ENCODE data around the gene FNDC3B. TPM values are rescaled to one million over a fixed set of nuclear protein-coding genes. Genes with fewer than 3 reads are reported as not detected.

FNDC3B gene
- total and polyA plus RNA-seq, 5 donors from 2014 or later = 6.8 to 31.8 (median 11.7) TPM

GRCh38 chr3:172383306-172383796 lies 344.0 kb downstream of the FNDC3B start:
- no peak overlapping the region for H3K4me3 ChIP-seq (ENCODE audit: low read depth, low read length)
- H3K27ac ChIP-seq (ENCODE audit: insufficient read depth, low read length, poor library complexity, severe bottlenecking) = no peak overlapping the region
- peaks cover 29% of the 10 kb centered on the region for H3K36me3 ChIP-seq (ENCODE audit: control insufficient read depth, insufficient read depth, low read length)
- H3K4me3 Mint-ChIP-seq = no peak overlapping the region
- no peaks in the 10 kb centered on the region for H3K4me1 Mint-ChIP-seq
- H3K27me3 ChIP-seq (ENCODE audit: control insufficient read depth, insufficient read depth, low read length) = no peaks in the 10 kb centered on the region
- ATAC-seq (ENCODE audit: low read depth in 2 of 2) (no peak), DNase-seq (no peak)
- H3K27me3 Mint-ChIP-seq = no peaks in the 10 kb centered on the region
- H3K36me3 Mint-ChIP-seq = peaks cover 59% of the 10 kb centered on the region
- H3K9me3 Mint-ChIP-seq = peaks cover 0 to 10% (median 3%) of the 10 kb centered on the region in 7 donors
- no peak overlapping the region for H3K27ac Mint-ChIP-seq
- H3K4me1 ChIP-seq (ENCODE audit: control insufficient read depth, insufficient read depth, low read length, poor library complexity, severe bottlenecking) = no peaks in the 10 kb centered on the region
- peaks cover 0 to 6% of the 10 kb centered on the region in 2 experiments for H3K9me3 ChIP-seq (ENCODE audit: control insufficient read depth in 2 of 2, low read length in 2 of 2)

GRCh38 chr3:172384836-172385235 lies 345.5 kb downstream of the FNDC3B start:
- Histone ChIP-seq H3K27me3 (ENCODE audit: control insufficient read depth, insufficient read depth, low read length) (no peaks in the 10 kb centered on the region), H3K4me3 (ENCODE audit: low read depth, low read length) (no peak overlapping the region), H3K4me1 (ENCODE audit: control insufficient read depth, insufficient read depth, low read length, poor library complexity, severe bottlenecking) (no peaks in the 10 kb centered on the region), H3K36me3 (ENCODE audit: control insufficient read depth, insufficient read depth, low read length) (peaks cover 14% of the 10 kb centered on the region), H3K27ac (ENCODE audit: insufficient read depth, low read length, poor library complexity, severe bottlenecking) (no peak overlapping the region), H3K9me3 (ENCODE audit: control insufficient read depth in 2 of 2, low read length in 2 of 2) (no peaks in the 10 kb centered on the region)
- Mint-ChIP-seq H3K9me3 (peaks cover 0 to 7% (median 3%) of the 10 kb centered on the region in 7 donors), H3K4me1 (no peaks in the 10 kb centered on the region), H3K36me3 (peaks cover 44% of the 10 kb centered on the region), H3K27me3 (no peaks in the 10 kb centered on the region), H3K27ac (no peak overlapping the region), H3K4me3 (no peak overlapping the region)
- DNase-seq (no peak), ATAC-seq (ENCODE audit: low read depth in 2 of 2) (no peak)

- Mint-ChIP-seq H3K36me3 (peaks cover 21% of the 10 kb centered on the region), H3K9me3 (peaks cover 0 to 5% (median 0%) of the 10 kb centered on the region in 7 donors), H3K27ac (no peak overlapping the region), H3K4me1 (no peaks in the 10 kb centered on the region), H3K4me3 (no peak overlapping the region), H3K27me3 (no peaks in the 10 kb centered on the region)
- Histone ChIP-seq H3K27me3 (ENCODE audit: control insufficient read depth, insufficient read depth, low read length) (no peaks in the 10 kb centered on the region), H3K36me3 (ENCODE audit: control insufficient read depth, insufficient read depth, low read length) (no peaks in the 10 kb centered on the region), H3K27ac (ENCODE audit: insufficient read depth, low read length, poor library complexity, severe bottlenecking) (no peak overlapping the region), H3K4me1 (ENCODE audit: control insufficient read depth, insufficient read depth, low read length, poor library complexity, severe bottlenecking) (no peaks in the 10 kb centered on the region), H3K9me3 (ENCODE audit: control insufficient read depth in 2 of 2, low read length in 2 of 2) (no peaks in the 10 kb centered on the region), H3K4me3 (ENCODE audit: low read depth, low read length) (no peak overlapping the region)
- ATAC-seq (ENCODE audit: low read depth in 2 of 2) = no peak
- no peak for DNase-seq
These were observed 348.4 kb downstream of the FNDC3B start for GRCh38 chr3:172387728-172388127.

- DNase-seq (no peak), ATAC-seq (ENCODE audit: low read depth in 2 of 2) (no peak)
- no peak overlapping the region for H3K4me3 ChIP-seq (ENCODE audit: low read depth, low read length)
- H3K27ac ChIP-seq (ENCODE audit: insufficient read depth, low read length, poor library complexity, severe bottlenecking) = no peak overlapping the region
- no peaks in the 10 kb centered on the region for H3K9me3 ChIP-seq (ENCODE audit: control insufficient read depth in 2 of 2, low read length in 2 of 2)
- Mint-ChIP-seq H3K27me3 (no peaks in the 10 kb centered on the region), H3K36me3 (peaks cover 13% of the 10 kb centered on the region), H3K4me3 (no peak overlapping the region), H3K4me1 (peaks cover 0 to 6% (median 0%) of the 10 kb centered on the region in 4 donors), H3K27ac (no peak overlapping the region), H3K9me3 (peaks cover 0 to 7% (median 0%) of the 10 kb centered on the region in 7 donors)
- H3K36me3 ChIP-seq (ENCODE audit: control insufficient read depth, insufficient read depth, low read length) = no peaks in the 10 kb centered on the region
- no peaks in the 10 kb centered on the region for H3K27me3 ChIP-seq (ENCODE audit: control insufficient read depth, insufficient read depth, low read length)
- H3K4me1 ChIP-seq (ENCODE audit: control insufficient read depth, insufficient read depth, low read length, poor library complexity, severe bottlenecking) = no peaks in the 10 kb centered on the region
These were observed 349.2 kb downstream of the FNDC3B start for GRCh38 chr3:172388412-172389078.

- peaks cover 14% of the 10 kb centered on the region for H3K36me3 Mint-ChIP-seq
These were observed 351.4 kb downstream of the FNDC3B start for GRCh38 chr3:172390792-172391191.

GRCh38 chr3:172391592-172392302 lies 352.4 kb downstream of the FNDC3B start:
- H3K27me3 Mint-ChIP-seq = no peaks in the 10 kb centered on the region
- no peaks in the 10 kb centered on the region for H3K27me3 ChIP-seq (ENCODE audit: control insufficient read depth, insufficient read depth, low read length)
- H3K27ac Mint-ChIP-seq = peak overlapping the region in 1 of 3 donors; percentile 60
- DNase-seq = peak in 1 of 3 donors; percentile 10
- no peak overlapping the region for H3K4me3 ChIP-seq (ENCODE audit: low read depth, low read length)
- no peaks in the 10 kb centered on the region for H3K9me3 ChIP-seq (ENCODE audit: control insufficient read depth in 2 of 2, low read length in 2 of 2)
- no peaks in the 10 kb centered on the region for H3K36me3 ChIP-seq (ENCODE audit: control insufficient read depth, insufficient read depth, low read length)
- peaks cover 23% of the 10 kb centered on the region for H3K36me3 Mint-ChIP-seq
- no peak overlapping the region for H3K4me3 Mint-ChIP-seq
- H3K9me3 Mint-ChIP-seq = peaks cover 0 to 7% (median 0%) of the 10 kb centered on the region in 7 donors
- no peaks in the 10 kb centered on the region for H3K4me1 ChIP-seq (ENCODE audit: control insufficient read depth, insufficient read depth, low read length, poor library complexity, severe bottlenecking)
- no peak for ATAC-seq (ENCODE audit: low read depth in 2 of 2)
- H3K4me1 Mint-ChIP-seq = peaks cover 0 to 6% (median 0%) of the 10 kb centered on the region in 4 donors
- no peak overlapping the region for H3K27ac ChIP-seq (ENCODE audit: insufficient read depth, low read length, poor library complexity, severe bottlenecking)

More at GRCh38 chr3:172390792-172391191, 351.4 kb downstream of the FNDC3B start:
- no peaks in the 10 kb centered on the region for H3K27me3 Mint-ChIP-seq
- no peak overlapping the region for H3K4me3 ChIP-seq (ENCODE audit: low read depth, low read length)
- no peak overlapping the region for H3K4me3 Mint-ChIP-seq
- H3K27ac Mint-ChIP-seq = peak overlapping the region in 1 of 3 donors; percentile 60
- DNase-seq (no peak), ATAC-seq (ENCODE audit: low read depth in 2 of 2) (no peak)
- H3K36me3 ChIP-seq (ENCODE audit: control insufficient read depth, insufficient read depth, low read length) = no peaks in the 10 kb centered on the region
- no peaks in the 10 kb centered on the region for H3K4me1 ChIP-seq (ENCODE audit: control insufficient read depth, insufficient read depth, low read length, poor library complexity, severe bottlenecking)
- H3K9me3 Mint-ChIP-seq = peaks cover 0 to 7% (median 0%) of the 10 kb centered on the region in 7 donors
- peaks cover 0 to 6% (median 0%) of the 10 kb centered on the region in 4 donors for H3K4me1 Mint-ChIP-seq
- H3K9me3 ChIP-seq (ENCODE audit: control insufficient read depth in 2 of 2, low read length in 2 of 2) = no peaks in the 10 kb centered on the region
- no peak overlapping the region for H3K27ac ChIP-seq (ENCODE audit: insufficient read depth, low read length, poor library complexity, severe bottlenecking)
- no peaks in the 10 kb centered on the region for H3K27me3 ChIP-seq (ENCODE audit: control insufficient read depth, insufficient read depth, low read length)

- no peak for DNase-seq
- no peaks in the 10 kb centered on the region for H3K36me3 ChIP-seq (ENCODE audit: control insufficient read depth, insufficient read depth, low read length)
- H3K27ac Mint-ChIP-seq = no peak overlapping the region
- H3K4me3 Mint-ChIP-seq = no peak overlapping the region
- H3K9me3 ChIP-seq (ENCODE audit: control insufficient read depth in 2 of 2, low read length in 2 of 2) = no peaks in the 10 kb centered on the region
- H3K27me3 ChIP-seq (ENCODE audit: control insufficient read depth, insufficient read depth, low read length) = no peaks in the 10 kb centered on the region
- H3K9me3 Mint-ChIP-seq = peaks cover 0 to 7% (median 0%) of the 10 kb centered on the region in 7 donors
- H3K4me1 Mint-ChIP-seq = peaks cover 0 to 6% (median 0%) of the 10 kb centered on the region in 4 donors
- peaks cover 36% of the 10 kb centered on the region for H3K36me3 Mint-ChIP-seq
- no peak overlapping the region for H3K27ac ChIP-seq (ENCODE audit: insufficient read depth, low read length, poor library complexity, severe bottlenecking)
- no peaks in the 10 kb centered on the region for H3K4me1 ChIP-seq (ENCODE audit: control insufficient read depth, insufficient read depth, low read length, poor library complexity, severe bottlenecking)
- H3K4me3 ChIP-seq (ENCODE audit: low read depth, low read length) = no peak overlapping the region
- H3K27me3 Mint-ChIP-seq = no peaks in the 10 kb centered on the region
- ATAC-seq (ENCODE audit: low read depth in 2 of 2) = no peak
These were observed 355.3 kb downstream of the FNDC3B start for GRCh38 chr3:172394692-172395091.
